ENCODE measurements around the gene MYORG. TPM values are rescaled to one million over a fixed set of nuclear protein-coding genes. Genes with fewer than 3 reads are reported as not detected.

MYORG gene
- total RNA-seq, 2 donors from 2014 or later, result 2.2 to 4.6 TPM

GRCh38 chr9:34392511-34392910 is 15.8 kb upstream of the MYORG start:
- no peak for DNase-seq (ENCODE audit: low spot score in 2 of 2)
- no peaks in the 10 kb centered on the region for H3K9me3 Mint-ChIP-seq
- no peak overlapping the region for H3K27ac Mint-ChIP-seq
- ATAC-seq, result no peak
- H3K36me3 Mint-ChIP-seq, result no peaks in the 10 kb centered on the region

GRCh38 chr9:34387239-34387638 is 10.5 kb upstream of the MYORG start:
- Mint-ChIP-seq H3K9me3 (no peaks in the 10 kb centered on the region), H3K27ac (no peak overlapping the region), H3K36me3 (no peaks in the 10 kb centered on the region)
- ATAC-seq, result no peak
- no peak for DNase-seq (ENCODE audit: low spot score in 2 of 2)

GRCh38 chr9:34386656-34387055 is 10.0 kb upstream of the MYORG start:
- no peaks in the 10 kb centered on the region for H3K9me3 Mint-ChIP-seq
- H3K27ac Mint-ChIP-seq, result no peak overlapping the region
- ATAC-seq (no peak), DNase-seq (ENCODE audit: low spot score in 2 of 2) (no peak)
- H3K36me3 Mint-ChIP-seq, result no peaks in the 10 kb centered on the region

GRCh38 chr9:34385561-34386230 is 9.0 kb upstream of the MYORG start:
- DNase-seq (ENCODE audit: low spot score in 2 of 2) (no peak), ATAC-seq (no peak)
- Mint-ChIP-seq H3K9me3 (no peaks in the 10 kb centered on the region), H3K36me3 (no peaks in the 10 kb centered on the region), H3K27ac (no peak overlapping the region)

GRCh38 chr9:34384368-34385165 is 7.9 kb upstream of the MYORG start:
- H3K9me3 Mint-ChIP-seq, result no peaks in the 10 kb centered on the region
- no peak overlapping the region for H3K27ac Mint-ChIP-seq
- ATAC-seq (no peak), DNase-seq (ENCODE audit: low spot score in 2 of 2) (no peak)
- H3K36me3 Mint-ChIP-seq, result no peaks in the 10 kb centered on the region

- H3K36me3 Mint-ChIP-seq, result no peaks in the 10 kb centered on the region
Measured at GRCh38 chr9:34383904-34384303, 7.2 kb upstream of the MYORG start.

GRCh38 chr9:34382879-34383278 is 6.2 kb upstream of the MYORG start:
- Mint-ChIP-seq H3K9me3 (no peaks in the 10 kb centered on the region), H3K27ac (peak overlapping the region in 1 of 2 donors; percentile 58), H3K36me3 (no peaks in the 10 kb centered on the region)
- no peak for ATAC-seq
- no peak for DNase-seq (ENCODE audit: low spot score in 2 of 2)

More at GRCh38 chr9:34383904-34384303, 7.2 kb upstream of the MYORG start:
- H3K27ac Mint-ChIP-seq, result no peak overlapping the region
- DNase-seq (ENCODE audit: low spot score in 2 of 2) (no peak), ATAC-seq (no peak)
- no peaks in the 10 kb centered on the region for H3K9me3 Mint-ChIP-seq

- no peak for ATAC-seq
- no peak for DNase-seq (ENCODE audit: low spot score in 2 of 2)
- no peaks in the 10 kb centered on the region for H3K9me3 Mint-ChIP-seq
- no peak overlapping the region for H3K27ac Mint-ChIP-seq
- no peaks in the 10 kb centered on the region for H3K36me3 Mint-ChIP-seq
Measured at GRCh38 chr9:34382054-34382453, 5.4 kb upstream of the MYORG start.

- H3K9me3 Mint-ChIP-seq, result no peaks in the 10 kb centered on the region
- no peak for ATAC-seq
- H3K27ac Mint-ChIP-seq, result peak overlapping the region in 1 of 2 donors; percentile 34
- no peaks in the 10 kb centered on the region for H3K36me3 Mint-ChIP-seq
- DNase-seq (ENCODE audit: low spot score in 2 of 2), result no peak
Measured at GRCh38 chr9:34381323-34381722, 4.6 kb upstream of the MYORG start.

- peak; percentile 74 to 77 for DNase-seq (ENCODE audit: low spot score in 2 of 2)
- H3K36me3 Mint-ChIP-seq, result no peaks in the 10 kb centered on the region
- H3K9me3 Mint-ChIP-seq, result no peaks in the 10 kb centered on the region
- ATAC-seq, result peak; percentile 52 to 62
- peak overlapping the region; percentile 34 to 46 for H3K27ac Mint-ChIP-seq
Measured at GRCh38 chr9:34380511-34381315, 4.0 kb upstream of the MYORG start.

- Mint-ChIP-seq H3K9me3 (no peaks in the 10 kb centered on the region), H3K27ac (peak overlapping the region in 1 of 2 donors; percentile 46), H3K36me3 (no peaks in the 10 kb centered on the region)
- no peak for ATAC-seq
- DNase-seq (ENCODE audit: low spot score in 2 of 2), result peak in 1 of 2 donors; percentile 52
Measured at GRCh38 chr9:34380034-34380510, 3.4 kb upstream of the MYORG start.

GRCh38 chr9:34379334-34380033 is 2.8 kb upstream of the MYORG start:
- no peaks in the 10 kb centered on the region for H3K9me3 Mint-ChIP-seq
- H3K27ac Mint-ChIP-seq, result peak overlapping the region in 1 of 2 donors; percentile 87
- peak; percentile 80 to 96 for DNase-seq (ENCODE audit: low spot score in 2 of 2)
- ATAC-seq, result peak; percentile 39 to 42
- H3K36me3 Mint-ChIP-seq, result no peaks in the 10 kb centered on the region

GRCh38 chr9:34378376-34379060 is 1.8 kb upstream of the MYORG start:
- ATAC-seq, result no peak
- no peak for DNase-seq (ENCODE audit: low spot score in 2 of 2)
- Mint-ChIP-seq H3K27ac (no peak overlapping the region), H3K9me3 (no peaks in the 10 kb centered on the region), H3K36me3 (no peaks in the 10 kb centered on the region)

GRCh38 chr9:34377404-34377746 is 677 bp upstream of the MYORG start:
- Mint-ChIP-seq H3K36me3 (no peaks in the 10 kb centered on the region), H3K27ac (no peak overlapping the region), H3K9me3 (no peaks in the 10 kb centered on the region)
- DNase-seq (ENCODE audit: low spot score in 2 of 2) (no peak), ATAC-seq (no peak)

GRCh38 chr9:34375901-34376595 is 650 bp downstream of the MYORG start:
- Mint-ChIP-seq H3K36me3 (peaks cover 3 to 10% of the 10 kb centered on the region in 2 donors), H3K27ac (peak overlapping the region; percentile 67 to 89), H3K9me3 (no peaks in the 10 kb centered on the region)
- ATAC-seq (peak in 1 of 2 donors; percentile 25), DNase-seq (ENCODE audit: low spot score in 2 of 2) (peak; percentile 49 to 63)

All from activated naive CD4-positive, alpha-beta T cell treated with anti-CD3 and anti-CD28 coated beads, Interleukin-2, amount 50 U/mL, for 72 hours (primary cell).